MM.1S (cell line): ENCODE data around the gene SPATA17.

Experiments
- DNase-seq: peaks from one replicate; pipeline ENCODE4 v3.0.0-alpha.2; 2015
- H2AFZ ChIP-seq: fragments of 300-600 bp; sonication (generic); 2 replicates; pipeline ENCODE4 v1.6.0; 2016; ENCODE audit warnings: antibody characterized with exemption, low read length
- H3F3A ChIP-seq: fragments of 300-600 bp; sonication (generic); 2 replicates; pipeline ENCODE4 v1.6.1; 2016; ENCODE audit warnings: mild to moderate bottlenecking, antibody characterized with exemption, low read length, moderate library complexity, mixed read lengths; ENCODE audit not compliant: insufficient read depth
- H3K27ac ChIP-seq: fragments of 300-600 bp; sonication (generic); 2 replicates; pipeline ENCODE4 v1.5.1; 2016; ENCODE audit warnings: mild to moderate bottlenecking, low read length
- H3K27me3 ChIP-seq: fragments of 300-600 bp; sonication (generic); replicated peaks from 2 replicates; pipeline ENCODE4 v1.6.0; 2016; ENCODE audit warnings: low read length; ENCODE audit not compliant: insufficient read depth
- H3K36me3 ChIP-seq: fragments of 300-600 bp; sonication (generic); replicated peaks from 2 replicates; pipeline ENCODE4 v1.6.1; 2016; ENCODE audit warnings: mild to moderate bottlenecking, low read length, mixed read lengths; ENCODE audit not compliant: insufficient read depth
- H3K4me1 ChIP-seq: fragments of 300-600 bp; sonication (generic); 2 replicates; pipeline ENCODE4 v1.6.1; 2016; ENCODE audit warnings: low read length, mixed read lengths
- H3K4me2 ChIP-seq: fragments of 300-600 bp; sonication (generic); 2 replicates; pipeline ENCODE4 v1.6.0; 2016; ENCODE audit warnings: low read depth, low read length
- H3K4me3 ChIP-seq: fragments of 300-600 bp; sonication (generic); 2 replicates; pipeline ENCODE4 v1.5.1; 2016; ENCODE audit warnings: low read length, mixed read lengths
- H3K79me2 ChIP-seq: fragments of 300-600 bp; sonication (generic); 2 replicates; pipeline ENCODE4 v1.6.1; 2016; ENCODE audit warnings: mixed run types, low read length, mixed read lengths
- H3K9ac ChIP-seq: fragments of 300-600 bp; sonication (generic); 2 replicates; pipeline ENCODE4 v1.6.1; 2016; ENCODE audit warnings: low read length, mixed read lengths
- H3K9me2 ChIP-seq: fragments of 300-600 bp; sonication (generic); replicated peaks from 2 replicates; pipeline ENCODE4 v1.6.1; 2016; ENCODE audit warnings: mild to moderate bottlenecking, low read length, mixed read lengths; ENCODE audit not compliant: insufficient read depth
- H3K9me3 ChIP-seq: fragments of 300-600 bp; sonication (generic); replicated peaks from 2 replicates; pipeline ENCODE4 v1.6.1; 2016; ENCODE audit warnings: mild to moderate bottlenecking, low read length, mixed read lengths; ENCODE audit not compliant: insufficient read depth
- H4K20me1 ChIP-seq: fragments of 300-600 bp; sonication (generic); 2 replicates; pipeline ENCODE4 v1.6.1; 2016; ENCODE audit warnings: mild to moderate bottlenecking, low read length, moderate library complexity, mixed read lengths; ENCODE audit not compliant: insufficient read depth
- EZH2 ChIP-seq: fragments of 300-600 bp; sonication (generic); optimal IDR thresholded peaks from 2 replicates; pipeline ENCODE3; 2017; ENCODE audit warnings: low read depth, mild to moderate bottlenecking, antibody characterized with exemption, low read length, mixed read lengths
- EZH2phosphoT487 ChIP-seq: fragments of 300-600 bp; sonication (generic); IDR thresholded peaks from 2 replicates; pipeline ENCODE4 v1.6.1; 2018; ENCODE audit warnings: antibody characterized with exemption, low read length
- TF ChIP-seq, protein P1 (sequence below): fragments of 300-600 bp; sonication (generic); IDR thresholded peaks from 2 replicates; pipeline ENCODE4 v1.5.1; 2016; ENCODE audit warnings: antibody characterized with exemption, low read length, mixed read lengths

Gene SPATA17

DNA sequence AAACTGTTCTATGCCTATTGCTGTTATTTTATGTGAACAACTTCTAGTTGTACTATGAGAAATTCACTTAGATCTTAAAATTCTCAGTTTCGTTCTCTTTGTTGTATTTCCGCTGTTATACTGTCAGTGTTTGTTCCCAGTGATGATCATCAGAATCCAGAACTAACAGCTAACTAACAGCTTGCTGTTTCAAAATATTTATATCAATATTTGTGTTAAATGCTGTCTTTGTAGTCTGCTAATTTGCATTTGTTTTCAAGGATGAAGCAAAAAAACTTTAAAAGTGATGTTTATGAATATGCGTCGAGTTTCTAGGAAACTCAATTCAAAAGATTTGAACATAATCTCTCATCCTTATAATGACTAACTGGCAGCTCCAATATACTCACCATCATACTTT lies 84.5 kb downstream of the SPATA17 start:
- H3K4me3 ChIP-seq = no peak overlapping the region
- H2AFZ ChIP-seq = no peak overlapping the region
- no peaks in the 10 kb centered on the region for H3K36me3 ChIP-seq
- no peak overlapping the region for H3K27ac ChIP-seq
- TF ChIP-seq, protein P1, sequence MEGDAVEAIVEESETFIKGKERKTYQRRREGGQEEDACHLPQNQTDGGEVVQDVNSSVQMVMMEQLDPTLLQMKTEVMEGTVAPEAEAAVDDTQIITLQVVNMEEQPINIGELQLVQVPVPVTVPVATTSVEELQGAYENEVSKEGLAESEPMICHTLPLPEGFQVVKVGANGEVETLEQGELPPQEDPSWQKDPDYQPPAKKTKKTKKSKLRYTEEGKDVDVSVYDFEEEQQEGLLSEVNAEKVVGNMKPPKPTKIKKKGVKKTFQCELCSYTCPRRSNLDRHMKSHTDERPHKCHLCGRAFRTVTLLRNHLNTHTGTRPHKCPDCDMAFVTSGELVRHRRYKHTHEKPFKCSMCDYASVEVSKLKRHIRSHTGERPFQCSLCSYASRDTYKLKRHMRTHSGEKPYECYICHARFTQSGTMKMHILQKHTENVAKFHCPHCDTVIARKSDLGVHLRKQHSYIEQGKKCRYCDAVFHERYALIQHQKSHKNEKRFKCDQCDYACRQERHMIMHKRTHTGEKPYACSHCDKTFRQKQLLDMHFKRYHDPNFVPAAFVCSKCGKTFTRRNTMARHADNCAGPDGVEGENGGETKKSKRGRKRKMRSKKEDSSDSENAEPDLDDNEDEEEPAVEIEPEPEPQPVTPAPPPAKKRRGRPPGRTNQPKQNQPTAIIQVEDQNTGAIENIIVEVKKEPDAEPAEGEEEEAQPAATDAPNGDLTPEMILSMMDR = no peak
- no peak for TF ChIP-seq EZH2phosphoT487
- no peak for DNase-seq
- H3K9me2 ChIP-seq = no peaks in the 10 kb centered on the region
- H3K79me2 ChIP-seq = no peaks in the 10 kb centered on the region
- H3K4me2 ChIP-seq = no peak overlapping the region
- no peak overlapping the region for H3K9ac ChIP-seq
- no peaks in the 10 kb centered on the region for H3F3A ChIP-seq
- H3K27me3 ChIP-seq = no peaks in the 10 kb centered on the region
- no peaks in the 10 kb centered on the region for H3K9me3 ChIP-seq
- H3K4me1 ChIP-seq = no peaks in the 10 kb centered on the region
- no peaks in the 10 kb centered on the region for H4K20me1 ChIP-seq

DNA sequence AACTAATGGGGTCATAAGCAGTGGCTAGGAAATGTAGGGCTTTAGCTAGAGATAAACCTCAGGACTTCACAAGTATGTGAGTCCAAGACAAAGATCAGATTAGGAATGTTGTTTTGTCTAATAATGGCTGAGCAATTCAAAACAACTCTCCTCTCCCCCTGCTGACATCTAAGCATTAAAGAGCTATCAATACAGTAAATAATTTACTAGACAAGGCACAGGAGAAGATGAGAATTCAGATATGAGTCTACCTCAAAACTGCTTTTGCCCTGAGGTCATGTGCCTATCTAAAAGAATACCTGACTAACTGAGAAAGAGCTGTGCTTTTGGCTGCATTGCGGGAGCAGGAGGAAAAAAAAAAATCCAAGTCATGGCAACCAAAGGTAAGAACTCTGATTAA lies 86.8 kb downstream of the SPATA17 start:
- TF ChIP-seq, protein P1 = no peak
- TF ChIP-seq EZH2 (no peak), EZH2phosphoT487 (no peak)
- no peak overlapping the region for H3K4me2 ChIP-seq
- no peak overlapping the region for H2AFZ ChIP-seq
- no peaks in the 10 kb centered on the region for H3K79me2 ChIP-seq
- no peak overlapping the region for H3K9ac ChIP-seq
- no peaks in the 10 kb centered on the region for H3F3A ChIP-seq
- no peak overlapping the region for H3K4me3 ChIP-seq
- no peaks in the 10 kb centered on the region for H3K4me1 ChIP-seq
- no peaks in the 10 kb centered on the region for H3K9me2 ChIP-seq
- no peaks in the 10 kb centered on the region for H4K20me1 ChIP-seq
- no peak overlapping the region for H3K27ac ChIP-seq
- H3K36me3 ChIP-seq = no peaks in the 10 kb centered on the region
- H3K9me3 ChIP-seq = no peaks in the 10 kb centered on the region
- no peak for DNase-seq
- no peaks in the 10 kb centered on the region for H3K27me3 ChIP-seq

DNA sequence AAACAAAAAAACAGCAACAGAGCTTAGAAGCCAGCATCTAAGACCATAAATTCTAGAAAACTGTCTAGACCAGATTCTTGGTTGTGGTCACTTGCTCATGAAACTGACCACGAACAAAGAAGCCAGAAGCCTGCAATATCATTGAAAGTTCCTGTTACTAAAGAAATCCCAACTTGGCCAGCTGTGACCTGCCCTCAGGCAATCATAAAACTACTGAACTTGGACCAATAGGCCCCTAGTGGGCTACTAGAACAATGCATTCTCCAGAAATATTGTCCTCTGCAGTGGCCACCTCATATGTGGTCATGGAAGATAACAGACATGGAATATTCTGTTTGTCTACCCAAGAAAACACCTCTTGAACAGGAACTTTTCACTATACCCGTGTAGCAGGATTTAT lies 87.7 kb downstream of the SPATA17 start:
- H4K20me1 ChIP-seq = no peaks in the 10 kb centered on the region
- no peak for DNase-seq

More for the DNA sequence above, 87.7 kb downstream of the SPATA17 start:
- H3K9me3 ChIP-seq = no peaks in the 10 kb centered on the region
- H3K27ac ChIP-seq = no peak overlapping the region
- no peak overlapping the region for H3K4me3 ChIP-seq
- H3K27me3 ChIP-seq = no peaks in the 10 kb centered on the region
- no peaks in the 10 kb centered on the region for H3K4me1 ChIP-seq
- H3K79me2 ChIP-seq = no peaks in the 10 kb centered on the region
- H3K9me2 ChIP-seq = no peaks in the 10 kb centered on the region
- no peaks in the 10 kb centered on the region for H3K36me3 ChIP-seq
- H3K4me2 ChIP-seq = no peak overlapping the region
- no peak overlapping the region for H3K9ac ChIP-seq
- H3F3A ChIP-seq = no peaks in the 10 kb centered on the region
- no peak overlapping the region for H2AFZ ChIP-seq
- no peak for TF ChIP-seq EZH2
- TF ChIP-seq, protein P1 = peak; percentile 29
